Measurements from ENCODE around the gene SF3B5.
"Not testable (repeated sequence)": the region's sequence is repeated elsewhere in the genome, so short reads cannot be mapped to it uniquely, and the experiment has no call there.

Gene SF3B5

DNA sequence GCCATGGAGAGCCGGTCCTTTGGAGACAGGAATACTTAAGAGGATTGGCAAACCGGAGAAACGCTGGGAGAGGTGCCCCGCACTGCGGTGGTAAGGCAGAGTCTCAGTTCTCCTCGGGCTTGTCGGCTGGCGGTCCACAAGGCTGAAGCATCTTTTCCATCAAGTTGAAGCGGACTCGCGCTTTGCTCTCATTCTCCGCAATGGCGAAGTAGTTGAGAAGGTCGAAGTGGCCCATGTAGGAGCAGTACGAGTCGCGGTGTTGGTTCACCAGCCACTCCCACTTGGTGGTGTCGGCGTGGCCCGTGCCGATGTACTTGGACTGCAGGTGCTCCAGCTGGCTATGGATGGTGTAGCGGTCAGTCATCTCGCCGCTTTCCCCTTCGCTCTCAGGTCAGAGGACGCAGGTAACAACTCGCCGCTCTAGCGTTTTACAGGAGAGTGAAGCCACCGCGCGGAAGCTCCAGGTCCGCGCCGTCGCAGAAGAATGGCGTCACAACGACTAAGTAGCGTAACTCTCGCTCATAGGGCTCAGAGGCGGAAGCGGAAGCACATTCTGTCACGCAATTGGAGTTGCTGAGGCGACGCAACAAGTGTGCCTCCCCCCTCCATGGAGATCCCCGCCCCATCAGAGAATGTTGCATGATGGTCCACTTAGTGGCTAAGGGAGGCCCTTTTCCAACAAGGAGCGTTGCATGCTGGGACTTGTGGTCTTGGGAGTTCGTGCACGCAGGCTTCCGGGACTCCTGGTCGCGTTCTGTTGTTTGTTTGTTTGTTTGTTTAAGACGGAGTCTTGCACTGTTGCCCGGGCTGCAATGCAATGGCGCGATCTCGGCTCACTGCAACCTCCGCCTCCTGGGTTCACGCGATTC, at the start of gene SF3B5:
TSS of gene SF3B5 (minus strand) at position 440 of the 869 bp plus-strand sequence. CDS start at position 364, 76 bp downstream.
- DNase-seq = peak; percentile 100

DNA sequence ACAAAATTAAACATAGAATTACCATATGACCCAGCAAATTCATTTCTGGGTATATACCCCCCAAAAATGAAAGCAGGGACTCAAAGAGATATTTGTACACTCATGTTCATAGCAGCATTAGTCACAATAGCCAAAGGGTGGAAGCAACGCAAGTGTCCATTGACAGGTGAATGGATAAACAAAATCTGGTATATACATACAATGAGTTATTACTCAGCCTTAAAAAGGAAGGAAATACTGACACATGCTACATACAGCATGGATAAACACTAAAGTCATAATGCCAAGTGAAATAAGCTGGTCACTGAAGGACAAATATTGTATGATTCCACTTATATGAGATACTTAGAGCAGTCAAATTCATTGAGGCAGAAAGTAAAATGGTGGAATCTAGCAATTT, 49.6 kb upstream of the SF3B5 start:
- DNase-seq = no peak

DNA sequence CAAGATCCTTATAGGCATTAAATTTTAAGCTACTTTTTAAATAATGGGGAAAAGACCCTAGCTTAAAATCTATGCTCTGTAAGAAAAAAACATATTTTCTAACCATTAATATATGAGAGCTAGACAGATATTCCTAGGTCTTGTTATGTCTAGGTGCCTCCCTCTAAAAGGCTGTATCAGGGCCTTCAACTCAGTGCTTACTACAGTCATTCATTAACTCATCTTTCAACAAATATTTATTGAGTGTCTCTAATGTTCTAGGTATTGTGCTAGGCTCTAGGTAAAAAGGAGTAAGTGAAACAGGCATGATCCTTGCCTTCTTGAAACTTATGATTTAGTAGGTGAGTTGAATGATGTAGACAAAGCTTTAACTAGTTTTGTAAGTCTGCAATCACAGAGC, 48.5 kb upstream of the SF3B5 start:
- no peak for DNase-seq

DNA sequence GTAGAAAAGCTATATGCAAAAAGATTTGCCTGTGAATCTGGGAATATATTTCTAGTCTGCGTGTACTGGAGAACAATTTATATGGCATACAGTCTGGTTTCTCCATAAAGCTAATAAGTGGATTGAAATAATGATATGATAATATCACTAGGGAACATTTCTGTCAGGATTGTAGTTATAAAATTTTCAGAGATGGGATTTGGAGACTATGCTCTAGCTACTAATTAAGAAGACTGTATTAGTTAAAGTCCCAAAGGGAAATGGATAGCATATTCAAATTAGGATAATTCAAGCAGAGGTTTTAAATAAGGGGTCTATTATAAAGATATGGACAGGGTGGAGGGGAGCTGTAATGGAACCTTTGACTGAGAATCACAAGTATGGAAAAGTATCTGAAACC, 47.7 kb upstream of the SF3B5 start:
- no peak for DNase-seq

DNA sequence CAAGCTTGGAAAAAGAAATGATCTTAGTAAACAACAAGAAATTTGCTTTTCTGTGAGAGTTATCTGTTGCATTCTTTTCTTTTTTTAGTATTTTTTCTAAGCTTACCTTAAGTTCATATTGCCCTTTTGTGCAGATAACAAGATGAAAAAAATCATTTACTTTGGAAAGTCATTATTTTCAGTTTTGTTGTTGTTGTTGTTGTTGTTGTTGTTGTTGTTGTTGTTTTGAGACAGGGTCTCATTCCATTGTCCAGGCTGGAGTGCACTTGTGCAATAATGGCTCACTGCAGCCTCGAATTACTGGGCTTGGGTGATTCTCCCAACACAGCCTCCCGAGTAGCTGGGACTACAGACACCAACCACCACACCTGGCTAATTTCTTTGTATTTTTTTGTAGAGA, 46.1 kb upstream of the SF3B5 start:
- DNase-seq = no peak

DNA sequence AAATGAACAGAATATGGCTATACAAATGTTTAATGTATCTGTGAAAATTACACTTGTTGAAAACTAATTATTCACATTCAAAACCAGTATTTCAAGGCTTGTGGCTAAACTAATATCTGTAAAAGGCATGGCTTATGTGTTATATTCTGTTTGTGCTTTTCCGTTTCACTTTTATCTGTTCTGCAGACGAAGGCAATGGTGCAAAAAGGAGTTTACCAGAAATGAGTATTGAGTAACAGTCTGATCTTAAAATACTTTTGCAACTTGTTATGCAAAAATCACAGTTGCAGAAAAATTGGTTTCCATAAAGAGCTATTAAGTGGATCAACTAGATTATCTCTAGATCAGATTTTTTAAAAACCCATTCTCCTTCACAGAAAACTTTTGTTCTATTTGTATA, 45.5 kb upstream of the SF3B5 start:
- DNase-seq = no peak

DNA sequence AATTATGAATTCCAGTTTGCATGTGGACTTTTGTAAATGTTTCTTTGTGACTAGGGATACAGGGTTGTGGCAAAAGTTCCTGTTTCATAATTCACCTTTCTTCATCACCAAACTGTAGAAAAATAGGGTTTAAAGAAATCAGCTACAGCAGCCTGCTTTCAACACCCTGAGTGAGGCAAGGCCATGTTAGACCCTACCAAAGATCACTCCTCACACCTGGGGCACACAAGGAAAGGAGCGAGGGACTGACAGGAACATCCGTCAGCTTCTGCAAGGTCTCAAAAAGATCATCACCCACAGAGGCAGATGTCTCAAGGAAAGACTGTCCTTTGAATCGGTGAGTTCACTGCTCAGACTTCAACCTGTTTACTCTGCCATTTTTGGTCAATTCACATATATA, 44.4 kb upstream of the SF3B5 start:
- no peak for DNase-seq

DNA sequence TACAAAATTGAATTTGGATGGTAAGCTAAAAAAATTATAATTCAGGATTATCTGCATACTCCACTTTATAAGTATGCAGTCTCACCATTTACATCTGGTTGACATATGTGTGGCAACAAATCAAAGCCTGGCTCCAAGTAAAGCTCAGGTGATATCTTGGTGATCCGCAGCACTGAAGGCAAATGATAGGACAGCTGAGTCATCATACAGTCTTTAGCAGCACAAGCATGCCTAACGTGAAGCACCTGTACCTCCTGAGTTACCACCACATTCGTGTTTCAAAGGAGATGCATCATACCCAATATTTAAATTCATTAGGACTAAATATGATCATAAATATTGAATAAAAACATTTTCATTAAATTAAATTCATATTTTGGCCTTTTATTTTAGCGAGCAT, 43.2 kb upstream of the SF3B5 start:
- no peak for DNase-seq

DNA sequence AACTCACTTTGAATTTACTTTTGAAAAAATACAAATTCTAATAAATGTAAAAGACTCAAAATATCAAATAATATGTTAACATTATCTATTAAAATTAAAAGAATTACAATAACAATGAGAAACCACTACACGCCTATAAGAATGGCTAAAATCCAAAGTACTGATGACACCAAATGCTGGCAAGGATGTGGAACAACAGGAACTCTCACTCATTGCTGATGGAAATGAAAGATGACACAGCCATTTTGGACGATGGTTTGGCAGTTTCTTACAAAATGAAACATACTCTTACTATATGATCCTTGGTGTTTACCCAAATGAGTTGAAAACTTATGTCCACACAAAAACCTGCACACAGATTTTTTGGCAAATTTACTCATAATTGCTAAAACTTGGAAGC, 39.4 kb upstream of the SF3B5 start:
- DNase-seq = no peak

DNA sequence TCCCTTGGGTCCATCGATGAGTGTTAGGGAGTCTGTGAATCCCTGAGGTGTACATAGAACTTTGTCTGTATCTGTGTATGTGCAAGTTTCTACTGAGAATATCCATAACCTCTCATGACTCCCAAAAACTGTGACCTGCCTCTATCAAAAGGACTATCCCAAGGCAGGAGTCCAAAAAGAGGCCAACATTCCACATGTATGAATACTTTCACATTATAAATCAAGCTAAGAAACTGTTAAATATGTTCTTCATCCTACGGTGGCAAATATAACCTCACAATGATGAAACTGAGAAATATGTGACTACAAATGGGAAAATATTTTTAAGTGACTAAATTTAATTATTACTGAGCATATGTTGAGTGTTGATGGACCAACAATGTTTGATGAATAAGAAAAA, 38.8 kb upstream of the SF3B5 start:
- no peak for DNase-seq

DNA sequence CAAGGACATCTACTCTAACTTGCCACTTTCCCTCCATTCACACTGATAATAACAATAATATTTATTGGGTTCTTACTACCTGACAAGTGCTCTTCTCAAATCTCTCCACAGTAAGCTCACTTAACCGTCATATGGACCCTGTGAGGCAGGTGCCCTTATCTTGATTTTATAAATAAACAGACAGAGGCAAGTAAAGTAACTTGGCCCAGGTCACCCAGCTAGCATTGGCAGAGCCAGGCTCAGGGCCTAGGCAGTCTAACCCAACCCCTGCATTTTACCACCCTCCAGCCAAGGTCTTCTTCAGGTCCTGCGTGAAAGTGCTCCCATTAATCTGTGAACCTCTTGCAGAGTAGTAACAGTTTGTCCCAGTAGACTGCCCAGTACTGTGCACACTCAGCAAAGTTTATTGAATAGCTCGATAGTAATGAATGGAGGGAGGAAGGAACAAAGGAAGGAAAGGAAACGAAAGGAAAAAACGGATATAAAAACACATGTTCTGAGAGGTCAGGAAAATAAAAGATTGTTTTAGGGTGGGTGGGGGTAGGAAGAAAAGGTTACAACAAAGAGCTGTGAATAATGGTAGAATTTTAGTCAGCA, 38.0 kb upstream of the SF3B5 start:
- no peak for DNase-seq

DNA sequence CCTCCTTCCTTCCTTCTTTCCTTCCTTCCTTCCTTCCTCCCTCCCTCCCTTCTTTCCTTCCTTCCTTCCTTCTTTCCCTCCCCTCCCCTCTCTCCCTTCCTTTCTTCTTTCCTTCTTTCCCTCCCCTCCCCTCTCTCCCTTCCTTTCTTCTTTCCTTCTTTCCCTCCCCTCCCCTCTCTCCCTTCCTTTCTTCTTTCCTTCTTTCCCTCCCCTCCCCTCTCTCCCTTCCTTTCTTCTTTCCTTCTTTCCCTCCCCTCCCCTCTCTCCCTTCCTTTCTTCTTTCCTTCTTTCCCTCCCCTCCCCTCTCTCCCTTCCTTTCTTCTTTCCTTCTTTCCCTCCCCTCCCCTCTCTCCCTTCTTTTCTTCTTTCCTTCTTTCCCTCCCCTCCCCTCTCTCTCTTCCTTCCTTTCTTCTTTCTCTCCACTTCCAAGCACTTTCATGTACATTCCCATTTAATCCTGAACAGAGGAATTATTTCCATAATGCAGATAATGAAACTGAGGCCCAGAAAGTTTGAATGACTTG, 36.9 kb upstream of the SF3B5 start:
- not testable (repeated sequence) for DNase-seq

DNA sequence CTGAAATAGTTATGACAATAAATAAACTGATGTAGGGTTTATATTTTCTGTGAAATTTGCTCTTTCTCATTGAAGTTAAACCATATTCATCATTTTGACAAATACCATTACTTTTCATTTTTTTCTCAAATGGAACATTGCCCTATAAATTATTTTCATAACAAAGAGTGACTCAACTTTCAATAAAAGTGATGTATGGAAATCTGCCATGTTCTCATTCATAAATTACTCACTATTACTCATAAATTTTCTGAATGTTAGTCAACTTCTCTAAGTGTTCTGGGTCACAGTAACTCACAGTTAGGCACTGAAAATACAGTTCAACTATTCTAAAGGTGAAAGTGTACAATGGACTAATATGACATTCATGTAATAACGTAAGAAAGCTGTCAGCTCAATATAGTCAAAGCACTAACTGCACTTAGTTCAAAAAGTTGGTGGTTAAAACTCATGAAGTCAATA, 35.9 kb upstream of the SF3B5 start:
- DNase-seq = no peak

DNA sequence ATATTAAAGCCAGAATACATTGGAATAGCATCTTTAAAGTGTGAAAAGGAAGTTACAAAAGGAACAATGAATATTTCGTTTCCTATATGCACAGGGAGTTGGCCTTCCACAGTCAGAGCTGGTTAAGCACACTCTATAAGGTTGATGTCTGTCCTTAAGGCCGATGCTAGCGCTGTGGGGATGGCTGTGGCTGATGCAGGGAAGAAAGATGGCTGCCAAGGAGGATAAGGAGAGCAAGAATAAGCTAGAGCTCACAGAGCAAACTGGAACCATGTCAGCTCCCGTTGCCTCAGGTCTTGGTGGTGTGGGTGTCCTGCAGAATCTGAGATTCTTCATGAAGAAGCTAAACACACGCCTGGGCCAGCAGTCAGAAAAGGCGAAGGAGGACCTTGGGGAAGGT, 34.1 kb upstream of the SF3B5 start:
- no peak for DNase-seq

DNA sequence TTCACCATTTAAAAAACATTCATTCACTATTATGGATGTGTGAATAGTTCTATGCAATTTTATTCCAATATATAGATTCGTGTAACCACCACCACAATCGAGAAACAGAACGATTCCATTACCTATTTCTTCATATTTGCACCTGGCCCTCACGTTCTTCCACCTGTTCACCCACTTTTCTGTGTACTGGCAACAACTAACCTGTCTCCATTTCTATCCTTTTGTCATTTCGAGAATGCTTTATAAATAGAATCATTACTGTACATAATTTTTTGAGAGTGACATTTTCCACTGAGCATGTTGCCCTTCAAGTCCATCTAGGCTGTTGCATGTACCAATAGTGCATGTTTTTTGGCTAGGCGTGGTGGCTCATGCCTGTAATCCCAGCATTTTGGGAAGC, 31.7 kb upstream of the SF3B5 start:
- DNase-seq = no peak

DNA sequence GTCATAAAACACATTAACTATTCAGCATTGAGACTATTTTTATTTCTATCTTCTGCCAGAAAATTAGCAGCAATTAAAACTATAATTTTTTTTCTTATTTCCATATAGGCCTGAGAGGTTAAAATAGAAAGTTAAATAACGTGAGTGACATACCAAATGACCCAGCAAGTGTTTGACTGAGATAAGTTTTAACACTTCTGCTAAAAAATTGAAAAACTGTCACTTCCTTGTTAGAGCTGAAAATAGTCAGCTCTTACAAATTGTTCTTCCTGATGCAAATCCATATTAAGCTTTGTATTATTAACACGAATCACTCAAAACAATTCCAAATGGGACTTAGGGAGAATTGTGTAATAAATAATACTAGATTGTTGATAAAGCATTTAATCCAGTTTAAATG, 28.5 kb upstream of the SF3B5 start:
- DNase-seq = no peak

DNA sequence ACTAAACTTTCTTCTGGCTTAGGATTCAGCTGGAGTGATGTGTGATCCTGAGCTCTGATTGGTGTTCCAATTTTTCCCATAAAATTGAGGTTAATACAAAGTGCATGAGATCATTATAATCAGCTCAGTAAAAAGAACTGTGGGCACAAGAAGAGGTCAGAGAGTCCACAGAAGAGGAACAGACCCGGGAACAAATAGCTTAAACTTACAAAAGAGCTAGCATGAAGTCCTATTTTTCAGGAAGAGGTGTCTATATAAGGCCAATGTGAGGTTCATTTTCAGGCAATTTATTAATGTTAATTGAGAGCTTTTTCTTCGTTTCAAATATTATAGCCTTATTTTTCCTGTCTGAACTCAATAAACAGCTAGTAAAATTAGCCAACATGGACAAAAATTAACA, 28.0 kb upstream of the SF3B5 start:
- DNase-seq = no peak

DNA sequence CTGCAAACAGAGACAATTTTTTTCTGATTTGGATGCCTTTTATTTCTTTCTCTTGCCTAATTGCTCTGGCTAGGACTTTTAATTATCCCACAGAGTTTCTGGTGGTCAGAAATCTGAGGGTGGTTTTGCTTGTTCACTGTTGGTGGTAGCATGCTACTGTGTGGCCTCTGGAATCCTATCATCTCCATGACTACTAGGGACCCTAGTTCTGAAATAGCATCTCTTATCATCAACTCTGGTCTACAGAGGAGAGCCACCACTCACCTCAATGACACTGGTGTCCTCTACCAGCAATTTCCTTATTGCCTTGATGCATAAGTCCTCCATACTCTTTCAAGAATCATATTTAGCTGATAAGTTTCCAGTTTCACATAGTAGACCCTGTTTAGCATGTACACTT, 27.5 kb upstream of the SF3B5 start:
- DNase-seq = no peak

DNA sequence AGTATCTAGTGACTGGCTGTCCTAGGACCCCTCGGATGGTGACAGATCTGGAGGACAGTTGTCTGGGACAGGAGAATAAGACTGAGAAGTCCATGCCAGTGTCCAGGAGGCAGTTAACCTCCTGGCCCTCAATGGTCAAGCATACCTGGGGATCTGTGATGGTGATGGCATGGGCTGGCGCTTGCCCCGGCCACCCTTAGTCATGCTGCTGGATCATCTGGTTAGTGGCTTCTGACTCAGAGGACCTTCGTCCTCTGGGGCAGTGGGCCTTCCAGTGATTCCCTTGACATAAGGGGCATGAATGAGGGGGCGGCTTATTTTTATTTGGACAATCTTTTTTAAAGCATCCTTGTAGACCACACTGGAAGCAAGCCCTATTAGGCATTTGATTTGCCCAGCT, 24.0 kb upstream of the SF3B5 start:
- no peak for DNase-seq

DNA sequence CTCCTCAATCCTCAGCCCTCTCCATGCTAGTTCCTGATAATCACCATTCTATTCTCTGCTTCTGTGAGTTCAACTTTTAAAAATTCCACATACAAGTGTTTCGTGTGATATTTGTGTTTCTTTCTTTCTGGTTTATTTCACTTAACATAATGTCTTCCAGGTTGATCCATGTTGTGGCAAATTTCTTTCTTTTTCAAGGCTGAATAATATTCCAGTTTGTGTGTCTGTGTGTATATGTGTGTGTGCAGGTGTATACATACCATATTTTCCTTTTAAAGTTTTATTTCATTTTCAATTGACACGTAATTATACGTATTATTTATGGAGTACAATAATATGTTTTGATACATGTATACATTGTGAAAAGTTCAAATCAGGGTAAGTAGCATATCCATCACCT, 19.8 kb upstream of the SF3B5 start:
- no peak for DNase-seq

DNA sequence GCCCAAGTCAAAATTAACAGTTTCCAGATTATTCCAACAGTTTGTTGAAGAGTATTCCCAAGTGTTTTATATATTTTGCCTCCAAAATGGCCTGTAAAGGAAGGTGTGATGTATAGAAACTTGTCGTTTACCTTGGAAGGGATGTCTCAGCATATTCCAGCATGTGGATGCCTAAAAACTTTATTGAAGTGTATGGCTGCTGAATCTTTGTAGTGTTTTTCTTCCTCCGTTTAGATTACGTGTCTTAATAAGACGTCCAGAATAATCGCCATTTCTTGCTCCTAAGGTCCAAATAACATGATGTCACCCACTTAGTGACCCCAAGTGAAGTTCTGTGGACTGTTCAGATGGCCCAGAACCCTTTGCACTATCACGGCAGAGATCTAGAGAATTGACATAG, 18.0 kb upstream of the SF3B5 start:
- no peak for DNase-seq

DNA sequence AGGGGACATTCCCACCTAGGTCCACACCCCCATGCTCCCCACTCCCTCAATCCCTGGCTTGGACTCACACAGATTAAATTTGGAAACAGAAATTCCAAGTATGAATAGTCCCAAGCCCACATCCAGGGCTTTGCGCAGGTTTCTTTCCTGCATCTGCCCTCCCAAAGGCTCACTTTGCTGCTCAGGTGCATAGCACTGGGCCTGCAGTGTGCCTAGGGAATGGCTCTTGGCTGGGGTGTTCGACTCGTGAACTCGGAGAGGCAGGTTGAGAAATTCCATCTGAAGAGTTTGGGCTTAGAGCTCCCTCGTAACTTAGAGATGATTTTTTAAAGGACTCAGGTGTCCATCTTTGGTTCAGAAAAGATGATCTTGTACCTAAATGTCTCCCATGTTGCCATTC, 14.8 kb upstream of the SF3B5 start:
- DNase-seq = no peak

DNA sequence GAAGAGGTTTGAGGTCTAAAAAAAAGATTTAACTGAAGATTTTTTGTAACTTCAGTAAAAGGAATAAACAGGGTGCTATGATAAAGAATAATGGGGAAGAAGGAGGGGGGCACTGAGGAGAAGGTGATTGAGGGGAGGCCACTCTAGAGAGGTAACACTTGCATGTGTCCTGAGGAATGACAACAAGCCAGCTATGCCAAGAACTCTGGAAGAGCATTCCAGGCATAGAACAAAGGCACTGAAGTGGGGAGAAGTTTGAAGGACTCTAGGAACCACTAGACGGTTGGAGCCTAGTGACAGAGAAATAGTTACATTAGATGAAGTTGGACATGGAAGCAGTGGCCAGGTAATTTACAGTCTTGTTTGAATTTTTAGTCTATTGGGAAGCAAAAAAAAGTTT, 10.8 kb upstream of the SF3B5 start:
- DNase-seq = no peak

DNA sequence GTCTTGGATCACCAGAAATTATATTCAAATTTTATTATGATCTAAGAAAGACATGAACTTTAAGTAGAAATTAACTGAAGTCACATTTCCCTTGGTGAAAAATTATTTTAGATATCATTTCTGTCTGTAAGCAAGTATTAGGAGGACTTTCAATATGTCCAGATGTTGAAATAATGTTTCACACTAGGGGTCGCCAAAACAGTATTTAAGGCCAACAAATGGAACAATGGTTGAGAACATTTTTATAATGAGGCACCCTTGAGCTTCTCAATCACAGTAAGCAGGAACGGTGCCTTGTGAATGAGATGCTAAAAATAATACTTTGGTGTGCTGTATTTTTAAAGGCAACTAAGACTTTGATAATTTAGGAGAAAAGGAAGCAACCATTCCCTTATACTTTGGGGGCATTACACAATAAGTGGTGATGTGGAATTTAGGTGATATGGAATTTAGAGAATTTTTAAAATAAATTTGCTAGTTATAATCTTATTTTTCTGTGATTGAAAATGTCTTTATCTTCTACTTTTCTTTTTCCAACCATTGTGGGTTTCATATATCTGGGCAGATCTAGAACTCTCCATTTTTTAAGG, 9.6 kb upstream of the SF3B5 start:
- peak; percentile 68 for DNase-seq
